Measurements from ENCODE around the gene ATP5F1D. TPM values are rescaled to one million over a fixed set of nuclear protein-coding genes. Genes with fewer than 3 reads are reported as not detected.
A peak's percentile ranks its signal among the peaks of the same experiment; 100 is the strongest.

Gene ATP5F1D
- total RNA-seq, 2 donors from 2014 or later = 156 to 157 TPM

GRCh38 chr19:1276628-1277022 is 35.1 kb downstream of the ATP5F1D start:
- Histone ChIP-seq H3K27me3 (no peaks in the 10 kb centered on the region), H3K4me3 (no peak overlapping the region), H3K4me1 (peaks cover 49% of the 10 kb centered on the region), H3K9me3 (no peaks in the 10 kb centered on the region), H3K27ac (peak overlapping the region in 2 of 4 donors; percentile 86 to 99), H3K36me3 (replicated peaks in 1 of 2; ENCODE audit: insufficient read depth in 1 of 2, low read depth in 2 of 2) (peaks cover 7 to 22% of the 10 kb centered on the region in 2 donors)
- ATAC-seq (no peak), DNase-seq (no peak)
- TF ChIP-seq, protein P1, sequence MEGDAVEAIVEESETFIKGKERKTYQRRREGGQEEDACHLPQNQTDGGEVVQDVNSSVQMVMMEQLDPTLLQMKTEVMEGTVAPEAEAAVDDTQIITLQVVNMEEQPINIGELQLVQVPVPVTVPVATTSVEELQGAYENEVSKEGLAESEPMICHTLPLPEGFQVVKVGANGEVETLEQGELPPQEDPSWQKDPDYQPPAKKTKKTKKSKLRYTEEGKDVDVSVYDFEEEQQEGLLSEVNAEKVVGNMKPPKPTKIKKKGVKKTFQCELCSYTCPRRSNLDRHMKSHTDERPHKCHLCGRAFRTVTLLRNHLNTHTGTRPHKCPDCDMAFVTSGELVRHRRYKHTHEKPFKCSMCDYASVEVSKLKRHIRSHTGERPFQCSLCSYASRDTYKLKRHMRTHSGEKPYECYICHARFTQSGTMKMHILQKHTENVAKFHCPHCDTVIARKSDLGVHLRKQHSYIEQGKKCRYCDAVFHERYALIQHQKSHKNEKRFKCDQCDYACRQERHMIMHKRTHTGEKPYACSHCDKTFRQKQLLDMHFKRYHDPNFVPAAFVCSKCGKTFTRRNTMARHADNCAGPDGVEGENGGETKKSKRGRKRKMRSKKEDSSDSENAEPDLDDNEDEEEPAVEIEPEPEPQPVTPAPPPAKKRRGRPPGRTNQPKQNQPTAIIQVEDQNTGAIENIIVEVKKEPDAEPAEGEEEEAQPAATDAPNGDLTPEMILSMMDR (IDR thresholded peaks at IDR 0.05) = no peak
- WGBS, 2 donors = 64 to 71% methylated on average over 9 to 10 of the region's 10 CpGs
- intact Hi-C loops (cut with DNase I) = no loop called here

- TF ChIP-seq, protein P1 (IDR thresholded peaks at IDR 0.05) = no peak
- TF ChIP-seq POLR2A (IDR thresholded peaks at IDR 0.05) = no peak
- H3K4me1 ChIP-seq = peaks cover 45% of the 10 kb centered on the region
- no peak overlapping the region for H3K4me3 ChIP-seq
- H3K27ac ChIP-seq = no peak overlapping the region
- H3K9me3 ChIP-seq = no peaks in the 10 kb centered on the region
- whole genome bisulfite sequencing, 2 donors = 91 to 96% methylated on average over 14 to 15 of the region's 15 CpGs
- DNase-seq (no peak), ATAC-seq (no peak)
- H3K36me3 ChIP-seq (replicated peaks in 1 of 2; ENCODE audit: insufficient read depth in 1 of 2, low read depth in 2 of 2) = peaks cover 7 to 22% of the 10 kb centered on the region in 2 donors
- H3K27me3 ChIP-seq = no peaks in the 10 kb centered on the region
- intact Hi-C loops (cut with DNase I) = no loop called here
These were observed 35.5 kb downstream of the ATP5F1D start for GRCh38 chr19:1277061-1277460.

GRCh38 chr19:1278074-1278473 is 36.5 kb downstream of the ATP5F1D start:
- ATAC-seq (no peak), DNase-seq (no peak)
- TF ChIP-seq POLR2A (IDR thresholded peaks at IDR 0.05) = no peak
- TF ChIP-seq, protein P1 (IDR thresholded peaks at IDR 0.05) = no peak
- Histone ChIP-seq H3K4me3 (no peak overlapping the region), H3K9me3 (no peaks in the 10 kb centered on the region), H3K27me3 (no peaks in the 10 kb centered on the region), H3K36me3 (replicated peaks in 1 of 2; ENCODE audit: insufficient read depth in 1 of 2, low read depth in 2 of 2) (peaks cover 3 to 17% of the 10 kb centered on the region in 2 donors), H3K4me1 (peaks cover 35% of the 10 kb centered on the region), H3K27ac (no peak overlapping the region)
- intact Hi-C loops (cut with DNase I) = no loop called here
- WGBS, 2 donors = 81 to 96% methylated on average over 10 to 11 of the region's 12 CpGs

DNA sequence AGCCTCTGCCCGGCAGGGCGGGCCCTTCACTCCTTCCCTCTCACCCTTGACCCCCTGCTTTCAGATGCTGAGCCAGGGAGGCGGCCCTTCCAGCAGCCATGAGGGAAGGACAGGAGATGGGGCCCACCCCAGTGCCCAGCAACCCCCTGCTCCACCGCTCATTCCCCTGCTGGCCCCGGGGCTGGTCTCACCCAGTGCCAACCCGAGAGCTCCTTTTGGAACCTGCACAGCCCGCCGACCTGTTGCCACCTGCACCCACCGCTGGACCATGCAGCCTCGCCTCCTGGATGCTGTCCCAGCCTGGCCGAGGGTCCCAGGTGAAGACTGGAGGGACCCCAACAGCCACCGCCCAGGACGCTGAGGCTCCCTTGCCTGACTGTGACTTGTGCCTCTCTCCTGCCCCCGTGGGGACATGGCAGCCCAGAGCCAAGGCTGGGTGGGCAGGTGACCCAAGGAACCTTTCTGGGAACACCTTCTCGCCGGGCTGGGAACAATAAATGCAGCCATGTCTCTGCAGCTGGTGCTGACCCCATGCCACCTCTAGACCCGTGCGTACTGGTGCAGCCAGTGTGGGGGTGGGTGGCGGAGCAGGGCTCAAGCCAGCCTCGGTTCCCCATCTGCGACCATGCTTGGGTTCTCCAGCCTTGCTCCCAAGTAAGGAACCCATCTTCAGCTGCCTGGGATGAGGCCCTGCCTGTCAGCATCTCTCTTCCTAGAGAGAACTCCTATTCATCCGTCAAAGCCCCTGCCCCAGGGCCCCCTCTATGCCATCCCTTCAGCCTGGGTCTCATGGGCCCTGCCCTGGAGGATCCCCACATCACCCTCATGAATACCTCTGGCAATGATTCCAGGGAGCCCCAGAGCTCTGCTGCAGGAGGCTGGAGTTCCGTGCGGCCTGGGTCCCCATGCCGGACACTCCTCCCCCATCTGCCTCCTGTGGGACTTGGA is 37.4 kb downstream of the ATP5F1D start:
- Histone ChIP-seq H3K27me3 (no peaks in the 10 kb centered on the region), H3K4me1 (peaks cover 25% of the 10 kb centered on the region), H3K4me3 (no peak overlapping the region), H3K36me3 (replicated peaks in 1 of 2; ENCODE audit: insufficient read depth in 1 of 2, low read depth in 2 of 2) (peaks cover 0 to 10% of the 10 kb centered on the region in 2 donors), H3K9me3 (no peaks in the 10 kb centered on the region), H3K27ac (no peak overlapping the region)
- intact Hi-C loops (cut with DNase I) = no loop called here
- ATAC-seq = no peak
- WGBS, 2 donors = 80 to 88% methylated on average over 12 to 21 of the region's 25 CpGs
- DNase-seq = no peak
- no peak for TF ChIP-seq POLR2A (IDR thresholded peaks at IDR 0.05)
- TF ChIP-seq, protein P1 (IDR thresholded peaks at IDR 0.05) = no peak

Measured in body of pancreas (tissue), 4 donors.